Sigmoid colon (tissue), 4 donors: ENCODE results near the gene ALDH1L1.

Experiments
- POLR2A ChIP-seq, 2 donors: fragments of 450-650 bp; IDR thresholded peaks; one replicate each; pipeline ENCODE4 v1.6.1; 2016; ENCODE audit warnings: antibody characterized with exemption in 2 of 2, mild to moderate bottlenecking in 2 of 2, moderate library complexity in 2 of 2
- POLR2AphosphoS5 ChIP-seq, 4 donors: sonication (generic); formaldehyde crosslinking; IDR thresholded peaks; one replicate each; pipeline ENCODE4 v1.6.1; 2017; ENCODE audit warnings: antibody characterized with exemption in 4 of 4

DNA sequence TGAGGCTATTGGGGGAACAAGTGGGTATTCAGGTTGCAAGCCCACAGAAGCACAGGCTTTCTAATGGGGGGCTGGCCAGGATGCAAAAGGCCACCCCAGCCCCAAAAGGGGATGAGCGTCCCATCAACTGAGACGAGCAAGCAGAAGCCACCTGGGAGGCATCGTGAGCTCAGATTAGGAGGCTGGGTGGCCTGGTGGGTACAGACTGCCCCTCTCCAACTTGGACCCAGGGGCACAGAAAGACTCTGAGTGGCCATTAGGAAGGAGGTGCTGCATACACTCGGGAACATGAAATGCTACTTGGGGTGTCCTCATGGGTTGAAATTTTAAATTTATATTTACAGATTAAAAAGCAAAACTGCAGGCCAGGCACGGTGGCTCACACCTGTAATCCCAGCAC is 125.5 kb downstream of the ALDH1L1 start:
- TF ChIP-seq POLR2A (IDR thresholded peaks at IDR 0.05) (no peak), POLR2AphosphoS5 (IDR thresholded peaks at IDR 0.05) (no peak)
